ENCODE results near the gene TMIGD2. TPM values are rescaled to one million over a fixed set of nuclear protein-coding genes. Genes with fewer than 3 reads are reported as not detected.

TMIGD2 gene
- total RNA-seq, 2 donors from 2014 or later: not detected

GRCh38 chr19:4301590-4302242 is 473 bp downstream of the TMIGD2 start:
- Histone ChIP-seq H3K4me1 (replicated peaks) (no peaks in the 10 kb centered on the region), H3K27me3 (replicated peaks; ENCODE audit: insufficient read depth) (peaks cover 4% of the 10 kb centered on the region), H3K4me3 (no peak overlapping the region), H3K9me3 (no peaks in the 10 kb centered on the region), H3K27ac (no peak overlapping the region), H3K36me3 (no peaks in the 10 kb centered on the region)
- TF ChIP-seq POLR2AphosphoS5 (IDR thresholded peaks at IDR 0.05) (no peak), POLR2A (IDR thresholded peaks at IDR 0.05) (no peak), CTCF (IDR thresholded peaks at IDR 0.05) (no peak)
- intact Hi-C loops (cut with DNase I): no loop called here
- no peak for DNase-seq (ENCODE audit: low spot score)
- 66% methylated on average over 13 of the region's 13 CpGs for WGBS

GRCh38 chr19:4300589-4300988 is 1.6 kb downstream of the TMIGD2 start:
- H3K9me3 ChIP-seq: no peaks in the 10 kb centered on the region
- 97% methylated on average over 3 of the region's 3 CpGs for WGBS
- H3K4me3 ChIP-seq: no peak overlapping the region
- no peak overlapping the region for H3K27ac ChIP-seq
- intact Hi-C loops (cut with DNase I): no loop called here
- no peak for TF ChIP-seq POLR2AphosphoS5 (IDR thresholded peaks at IDR 0.05)
- no peak for TF ChIP-seq CTCF (IDR thresholded peaks at IDR 0.05)
- TF ChIP-seq POLR2A (IDR thresholded peaks at IDR 0.05): no peak
- peaks cover 4% of the 10 kb centered on the region for H3K27me3 ChIP-seq (replicated peaks; ENCODE audit: insufficient read depth)
- H3K36me3 ChIP-seq: no peaks in the 10 kb centered on the region
- no peak for DNase-seq (ENCODE audit: low spot score)
- no peaks in the 10 kb centered on the region for H3K4me1 ChIP-seq (replicated peaks)

GRCh38 chr19:4298810-4299550 is 3.2 kb downstream of the TMIGD2 start:
- DNase-seq (ENCODE audit: low spot score): no peak
- no peak overlapping the region for H3K27ac ChIP-seq
- TF ChIP-seq CTCF (IDR thresholded peaks at IDR 0.05) (no peak), POLR2AphosphoS5 (IDR thresholded peaks at IDR 0.05) (no peak), POLR2A (IDR thresholded peaks at IDR 0.05) (no peak)
- no peaks in the 10 kb centered on the region for H3K4me1 ChIP-seq (replicated peaks)
- WGBS: 89% methylated on average over 7 of the region's 8 CpGs
- H3K4me3 ChIP-seq: no peak overlapping the region
- H3K27me3 ChIP-seq (replicated peaks; ENCODE audit: insufficient read depth): no peaks in the 10 kb centered on the region
- no peaks in the 10 kb centered on the region for H3K36me3 ChIP-seq
- intact Hi-C loops (cut with DNase I): no loop called here
- H3K9me3 ChIP-seq: no peaks in the 10 kb centered on the region

- no peak for DNase-seq (ENCODE audit: low spot score)
- Histone ChIP-seq H3K27ac (no peak overlapping the region), H3K4me1 (replicated peaks) (no peaks in the 10 kb centered on the region), H3K36me3 (no peaks in the 10 kb centered on the region), H3K9me3 (no peaks in the 10 kb centered on the region), H3K4me3 (no peak overlapping the region), H3K27me3 (replicated peaks; ENCODE audit: insufficient read depth) (no peaks in the 10 kb centered on the region)
- 78% methylated on average over 26 of the region's 27 CpGs for WGBS
- intact Hi-C loops (cut with DNase I): no loop called here
- TF ChIP-seq CTCF (IDR thresholded peaks at IDR 0.05) (no peak), POLR2AphosphoS5 (IDR thresholded peaks at IDR 0.05) (no peak), POLR2A (IDR thresholded peaks at IDR 0.05) (no peak)
Measured at GRCh38 chr19:4297901-4298809, 4.0 kb downstream of the TMIGD2 start.
